OCI-LY1 (cell line): ENCODE measurements around the gene BCL2.

Experiments
- H2AFZ ChIP-seq: fragments of 200-600 bp; sonication (generic), shearing (Covaris generic); 2 replicates; pipeline ENCODE4 v1.6.0; 2014; ENCODE audit warnings: antibody characterized with exemption, mild to moderate bottlenecking, low read length
- H3F3A ChIP-seq: fragments of 200-600 bp; sonication (generic), shearing (Covaris generic); 2 replicates; pipeline ENCODE4 v1.6.0; 2014; ENCODE audit warnings: mild to moderate bottlenecking, antibody characterized with exemption, low read length, moderate library complexity; ENCODE audit not compliant: insufficient read depth
- H3K27ac ChIP-seq: fragments of 200-600 bp; sonication (generic); 2 replicates; pipeline ENCODE4 v1.5.1; 2014; ENCODE audit warnings: low read length, mixed run types, mild to moderate bottlenecking, low read depth; ENCODE audit not compliant: poor library complexity, severe bottlenecking
- H3K27me3 ChIP-seq: fragments of 200-600 bp; sonication (generic); 2 replicates; pipeline ENCODE4 v1.6.0; 2014; ENCODE audit warnings: antibody characterized with exemption, mild to moderate bottlenecking, low read length, moderate library complexity; ENCODE audit not compliant: insufficient read depth
- H3K36me3 ChIP-seq: fragments of 200-600 bp; sonication (generic); 2 replicates; pipeline ENCODE4 v1.6.1; 2014; ENCODE audit warnings: mild to moderate bottlenecking, antibody characterized with exemption, low read length, moderate library complexity, mixed read lengths; ENCODE audit not compliant: insufficient read depth
- H3K4me1 ChIP-seq: fragments of 200-600 bp; sonication (generic); 2 replicates; pipeline ENCODE4 v1.5.1; 2014; ENCODE audit warnings: mild to moderate bottlenecking, low read length, moderate library complexity; ENCODE audit not compliant: insufficient read depth, severe bottlenecking
- H3K4me2 ChIP-seq: fragments of 200-600 bp; sonication (generic), shearing (Covaris generic); 2 replicates; pipeline ENCODE4 v1.6.1; 2014; ENCODE audit warnings: low read length
- H3K4me3 ChIP-seq: fragments of 200-600 bp; sonication (generic); 2 replicates; pipeline ENCODE4 v1.5.1; 2014; ENCODE audit warnings: low read length, low read depth, mild to moderate bottlenecking, mixed read lengths; ENCODE audit not compliant: poor library complexity, severe bottlenecking
- H3K79me2 ChIP-seq: fragments of 200-600 bp; shearing (Covaris generic); 2 replicates; pipeline ENCODE4 v1.6.1; 2016; ENCODE audit warnings: mixed run types, low read length, mixed read lengths; ENCODE audit not compliant: insufficient read depth
- H3K9ac ChIP-seq: fragments of 200-600 bp; sonication (generic), shearing (Covaris generic); 2 replicates; pipeline ENCODE4 v1.6.1; 2014; ENCODE audit warnings: mild to moderate bottlenecking, low read length, mixed read lengths
- H3K9me2 ChIP-seq: fragments of 200-600 bp; sonication (generic), shearing (Covaris generic); 2 replicates; pipeline ENCODE4 v1.6.1; 2014; ENCODE audit warnings: low read depth, mild to moderate bottlenecking, low read length, mixed read lengths
- H3K9me3 ChIP-seq: fragments of 200-600 bp; shearing (Covaris generic); 2 replicates; pipeline ENCODE4 v1.6.1; 2014; ENCODE audit warnings: low read length, mixed read lengths
- H4K20me1 ChIP-seq: fragments of 200-600 bp; sonication (generic), shearing (Covaris generic); 2 replicates; pipeline ENCODE4 v1.6.0; 2016; ENCODE audit warnings: mild to moderate bottlenecking, low read length; ENCODE audit not compliant: insufficient read depth
- EZH2 ChIP-seq: fragments of 200-600 bp; sonication (generic), shearing (Covaris generic); IDR thresholded peaks from 2 replicates; pipeline ENCODE4 v1.8.0; 2017; ENCODE audit warnings: borderline replicate concordance, mixed run types, mild to moderate bottlenecking, antibody characterized with exemption, low read length, moderate library complexity, mixed read lengths
- TF ChIP-seq, protein P1 (sequence below): fragments of 200-600 bp; sonication (generic), shearing (Covaris generic); IDR thresholded peaks from 2 replicates; pipeline ENCODE4 v1.5.1; 2017; ENCODE audit warnings: mild to moderate bottlenecking, antibody characterized with exemption, low read length, moderate library complexity, mixed read lengths

The BCL2 gene

GRCh38 chr18:63207835-63208234 lies 111.7 kb downstream of the BCL2 start:
- Histone ChIP-seq H3K27me3 (no peaks in the 10 kb centered on the region), H3K9me2 (no peaks in the 10 kb centered on the region), H3F3A (no peaks in the 10 kb centered on the region), H3K27ac (peak overlapping the region; percentile 75), H3K9ac (no peak overlapping the region), H3K9me3 (no peaks in the 10 kb centered on the region), H3K4me2 (no peak overlapping the region), H3K36me3 (peaks cover 35% of the 10 kb centered on the region; the same call in 1 of the 2 replicates), H4K20me1 (no peaks in the 10 kb centered on the region), H3K4me3 (no peak overlapping the region), H3K4me1 (peaks cover 70% of the 10 kb centered on the region), H3K79me2 (peaks cover 53% of the 10 kb centered on the region), H2AFZ (no peak overlapping the region)
- no peak for TF ChIP-seq EZH2
- TF ChIP-seq, protein P1, sequence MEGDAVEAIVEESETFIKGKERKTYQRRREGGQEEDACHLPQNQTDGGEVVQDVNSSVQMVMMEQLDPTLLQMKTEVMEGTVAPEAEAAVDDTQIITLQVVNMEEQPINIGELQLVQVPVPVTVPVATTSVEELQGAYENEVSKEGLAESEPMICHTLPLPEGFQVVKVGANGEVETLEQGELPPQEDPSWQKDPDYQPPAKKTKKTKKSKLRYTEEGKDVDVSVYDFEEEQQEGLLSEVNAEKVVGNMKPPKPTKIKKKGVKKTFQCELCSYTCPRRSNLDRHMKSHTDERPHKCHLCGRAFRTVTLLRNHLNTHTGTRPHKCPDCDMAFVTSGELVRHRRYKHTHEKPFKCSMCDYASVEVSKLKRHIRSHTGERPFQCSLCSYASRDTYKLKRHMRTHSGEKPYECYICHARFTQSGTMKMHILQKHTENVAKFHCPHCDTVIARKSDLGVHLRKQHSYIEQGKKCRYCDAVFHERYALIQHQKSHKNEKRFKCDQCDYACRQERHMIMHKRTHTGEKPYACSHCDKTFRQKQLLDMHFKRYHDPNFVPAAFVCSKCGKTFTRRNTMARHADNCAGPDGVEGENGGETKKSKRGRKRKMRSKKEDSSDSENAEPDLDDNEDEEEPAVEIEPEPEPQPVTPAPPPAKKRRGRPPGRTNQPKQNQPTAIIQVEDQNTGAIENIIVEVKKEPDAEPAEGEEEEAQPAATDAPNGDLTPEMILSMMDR = no peak

DNA sequence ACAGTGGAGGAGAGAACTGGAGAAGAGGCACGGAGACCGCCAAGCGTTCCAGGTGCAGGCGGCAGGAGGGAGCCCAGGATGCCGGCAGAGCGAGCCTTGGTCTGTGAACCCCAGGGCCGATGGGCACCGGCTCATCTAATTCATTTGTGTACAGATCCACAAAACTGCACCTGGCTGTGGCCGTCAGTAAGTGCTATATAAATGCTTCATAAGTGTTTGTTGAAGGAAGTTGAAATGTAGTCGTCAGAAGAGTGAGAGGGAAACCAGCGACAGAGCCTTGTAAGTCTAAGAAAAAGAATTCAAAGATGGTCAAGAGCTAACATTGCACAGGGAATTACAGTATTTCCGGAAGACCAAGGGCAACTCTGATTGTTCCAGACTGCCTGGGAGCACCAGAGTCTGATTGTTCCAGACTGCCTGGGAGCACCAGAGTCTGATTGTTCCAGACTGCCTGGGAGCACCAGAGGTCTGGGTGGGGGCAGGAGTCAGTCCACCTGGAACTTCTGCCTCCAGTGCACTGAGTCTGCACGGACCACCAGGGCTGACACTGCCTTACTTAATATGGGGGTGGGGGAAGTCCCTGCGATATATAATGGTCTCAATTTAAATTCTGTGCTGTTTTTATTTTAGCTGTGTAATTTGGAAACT lies 112.3 kb downstream of the BCL2 start:
- Histone ChIP-seq H2AFZ (no peak overlapping the region), H3K27me3 (no peaks in the 10 kb centered on the region), H3K9ac (no peak overlapping the region; the same call in 1 of the 2 replicates), H3K9me2 (no peaks in the 10 kb centered on the region), H3K79me2 (peaks cover 54% of the 10 kb centered on the region), H3K36me3 (peaks cover 35% of the 10 kb centered on the region; the same call in 1 of the 2 replicates), H4K20me1 (no peaks in the 10 kb centered on the region), H3F3A (no peaks in the 10 kb centered on the region), H3K4me2 (no peak overlapping the region; the same call in 1 of the 2 replicates), H3K4me3 (no peak overlapping the region), H3K27ac (peak overlapping the region; percentile 75), H3K9me3 (no peaks in the 10 kb centered on the region), H3K4me1 (peaks cover 69% of the 10 kb centered on the region)
- TF ChIP-seq, protein P1 = no peak
- TF ChIP-seq EZH2 = no peak

GRCh38 chr18:63206433-63207142 lies 113.0 kb downstream of the BCL2 start:
- no peak overlapping the region for H3K4me3 ChIP-seq
- peak overlapping the region; percentile 75 for H3K27ac ChIP-seq
- no peak overlapping the region for H2AFZ ChIP-seq
- no peak overlapping the region; the same call in 1 of the 2 replicates for H3K4me2 ChIP-seq
- H3K27me3 ChIP-seq = no peaks in the 10 kb centered on the region
- H3K9me3 ChIP-seq = no peaks in the 10 kb centered on the region
- H4K20me1 ChIP-seq = no peaks in the 10 kb centered on the region
- H3F3A ChIP-seq = no peaks in the 10 kb centered on the region
- peaks cover 65% of the 10 kb centered on the region for H3K4me1 ChIP-seq
- no peak for TF ChIP-seq EZH2
- TF ChIP-seq, protein P1 = no peak
- peaks cover 52% of the 10 kb centered on the region for H3K79me2 ChIP-seq
- H3K9me2 ChIP-seq = no peaks in the 10 kb centered on the region
- H3K9ac ChIP-seq = no peak overlapping the region
- H3K36me3 ChIP-seq = peaks cover 35% of the 10 kb centered on the region; the same call in 1 of the 2 replicates
